Stimulated activated naive CD8-positive, alpha-beta T cell treated with anti-CD3 and anti-CD28 coated beads, Interleukin-15, Interleukin-2, amounts not matched to agents 100 ng/mL and 50 ng/mL, for 24 hours (primary cell): ENCODE results near the gene ZNF774.
"Not testable (repeated sequence)": the region's sequence is repeated elsewhere in the genome, so short reads cannot be mapped to it uniquely, and the experiment has no call there.

ENCODE experiments used
- H3K27ac Mint-ChIP-seq: one replicate; pipeline ENCODE4 v1.8.0; 2021; ENCODE audit warnings: mild to moderate bottlenecking, mixed read lengths
- H3K27me3 Mint-ChIP-seq: one replicate; pipeline ENCODE4 v1.8.0; 2021; ENCODE audit warnings: mixed read lengths
- H3K36me3 Mint-ChIP-seq: one replicate; pipeline ENCODE4 v1.8.0; 2021; ENCODE audit warnings: low read depth, mixed read lengths
- H3K4me1 Mint-ChIP-seq: one replicate; pipeline ENCODE4 v1.8.0; 2021; ENCODE audit warnings: low read depth, mixed read lengths
- H3K4me3 Mint-ChIP-seq: one replicate; pipeline ENCODE4 v1.8.0; 2021; ENCODE audit warnings: mild to moderate bottlenecking, mixed read lengths
- H3K9me3 Mint-ChIP-seq: one replicate; pipeline ENCODE4 v1.8.0; 2021; ENCODE audit warnings: mixed read lengths

Gene ZNF774

GRCh38 chr15:90394074-90394473 lies 42.0 kb downstream of the ZNF774 start:
- Mint-ChIP-seq H3K4me1 (peaks cover 78% of the 10 kb centered on the region), H3K9me3 (no peaks in the 10 kb centered on the region), H3K27ac (no peak overlapping the region), H3K27me3 (no peaks in the 10 kb centered on the region), H3K36me3 (peaks cover 55% of the 10 kb centered on the region), H3K4me3 (no peak overlapping the region)

GRCh38 chr15:90394748-90395442 lies 42.8 kb downstream of the ZNF774 start:
- Mint-ChIP-seq H3K4me3 (no peak overlapping the region), H3K36me3 (peaks cover 54% of the 10 kb centered on the region)

GRCh38 chr15:90396321-90396720 lies 44.2 kb downstream of the ZNF774 start:
- Mint-ChIP-seq H3K4me1 (peaks cover 78% of the 10 kb centered on the region), H3K36me3 (peaks cover 40% of the 10 kb centered on the region), H3K9me3 (no peaks in the 10 kb centered on the region), H3K4me3 (no peak overlapping the region), H3K27ac (no peak overlapping the region), H3K27me3 (no peaks in the 10 kb centered on the region)

More at GRCh38 chr15:90394748-90395442, 42.8 kb downstream of the ZNF774 start:
- Mint-ChIP-seq H3K4me1 (peaks cover 78% of the 10 kb centered on the region), H3K9me3 (no peaks in the 10 kb centered on the region), H3K27ac (no peak overlapping the region), H3K27me3 (no peaks in the 10 kb centered on the region)

GRCh38 chr15:90400005-90400758 lies 48.1 kb downstream of the ZNF774 start:
- Mint-ChIP-seq H3K27ac (peak overlapping the region; percentile 98), H3K27me3 (no peaks in the 10 kb centered on the region), H3K4me1 (peaks cover 78% of the 10 kb centered on the region), H3K4me3 (peak overlapping the region; percentile 78), H3K9me3 (no peaks in the 10 kb centered on the region), H3K36me3 (peaks cover 30% of the 10 kb centered on the region)

GRCh38 chr15:90400759-90401314 lies 48.8 kb downstream of the ZNF774 start:
- Mint-ChIP-seq H3K4me3 (peak overlapping the region; percentile 78), H3K9me3 (no peaks in the 10 kb centered on the region), H3K27me3 (no peaks in the 10 kb centered on the region), H3K27ac (peak overlapping the region; percentile 98), H3K4me1 (peaks cover 80% of the 10 kb centered on the region), H3K36me3 (peaks cover 28% of the 10 kb centered on the region)

GRCh38 chr15:90401495-90401894 lies 49.4 kb downstream of the ZNF774 start:
- Mint-ChIP-seq H3K27me3 (no peaks in the 10 kb centered on the region), H3K4me3 (peak overlapping the region; percentile 78), H3K36me3 (peaks cover 23% of the 10 kb centered on the region), H3K9me3 (no peaks in the 10 kb centered on the region), H3K4me1 (peaks cover 80% of the 10 kb centered on the region), H3K27ac (peak overlapping the region; percentile 98)

- peak overlapping the region; percentile 98 for H3K27ac Mint-ChIP-seq
These were observed 50.1 kb downstream of the ZNF774 start for GRCh38 chr15:90402223-90402622.

GRCh38 chr15:90402767-90403166 lies 50.7 kb downstream of the ZNF774 start:
- H3K36me3 Mint-ChIP-seq: peaks cover 23% of the 10 kb centered on the region
- no peaks in the 10 kb centered on the region for H3K9me3 Mint-ChIP-seq
- H3K27ac Mint-ChIP-seq: peak overlapping the region; percentile 98
- H3K4me3 Mint-ChIP-seq: no peak overlapping the region
- H3K4me1 Mint-ChIP-seq: peaks cover 85% of the 10 kb centered on the region
- H3K27me3 Mint-ChIP-seq: no peaks in the 10 kb centered on the region

More at GRCh38 chr15:90402223-90402622, 50.1 kb downstream of the ZNF774 start:
- no peaks in the 10 kb centered on the region for H3K9me3 Mint-ChIP-seq
- peak overlapping the region; percentile 30 for H3K4me3 Mint-ChIP-seq
- peaks cover 23% of the 10 kb centered on the region for H3K36me3 Mint-ChIP-seq
- H3K4me1 Mint-ChIP-seq: peaks cover 81% of the 10 kb centered on the region
- H3K27me3 Mint-ChIP-seq: no peaks in the 10 kb centered on the region

GRCh38 chr15:90405055-90405607 lies 53.0 kb downstream of the ZNF774 start:
- peaks cover 38% of the 10 kb centered on the region for H3K36me3 Mint-ChIP-seq
- H3K4me3 Mint-ChIP-seq: no peak overlapping the region
- peaks cover 5% of the 10 kb centered on the region for H3K9me3 Mint-ChIP-seq
- no peaks in the 10 kb centered on the region for H3K27me3 Mint-ChIP-seq
- peaks cover 92% of the 10 kb centered on the region for H3K4me1 Mint-ChIP-seq
- H3K27ac Mint-ChIP-seq: no peak overlapping the region

- Mint-ChIP-seq H3K27ac (peak overlapping the region; percentile 89), H3K27me3 (no peaks in the 10 kb centered on the region), H3K4me1 (peaks cover 87% of the 10 kb centered on the region), H3K36me3 (peaks cover 45% of the 10 kb centered on the region), H3K9me3 (peaks cover 5% of the 10 kb centered on the region), H3K4me3 (peak overlapping the region; percentile 66)
These were observed 55.3 kb downstream of the ZNF774 start for GRCh38 chr15:90407336-90407735.

GRCh38 chr15:90407871-90408317 lies 55.8 kb downstream of the ZNF774 start:
- H3K36me3 Mint-ChIP-seq: peaks cover 45% of the 10 kb centered on the region
- peak overlapping the region; percentile 89 for H3K27ac Mint-ChIP-seq

GRCh38 chr15:90408657-90409056 lies 56.6 kb downstream of the ZNF774 start:
- Mint-ChIP-seq H3K27ac (peak overlapping the region; percentile 89), H3K4me1 (peaks cover 91% of the 10 kb centered on the region), H3K4me3 (peak overlapping the region; percentile 66), H3K27me3 (no peaks in the 10 kb centered on the region), H3K36me3 (peaks cover 41% of the 10 kb centered on the region), H3K9me3 (peaks cover 5% of the 10 kb centered on the region)

More at GRCh38 chr15:90407871-90408317, 55.8 kb downstream of the ZNF774 start:
- Mint-ChIP-seq H3K9me3 (peaks cover 5% of the 10 kb centered on the region), H3K4me3 (peak overlapping the region; percentile 66), H3K27me3 (no peaks in the 10 kb centered on the region), H3K4me1 (peaks cover 88% of the 10 kb centered on the region)

- peak overlapping the region; percentile 79 for H3K27ac Mint-ChIP-seq
These were observed 57.5 kb downstream of the ZNF774 start for GRCh38 chr15:90409587-90409986.

GRCh38 chr15:90410316-90410715 lies 58.2 kb downstream of the ZNF774 start:
- not testable (repeated sequence) for H3K9me3 Mint-ChIP-seq, H3K27me3 Mint-ChIP-seq, H3K4me3 Mint-ChIP-seq, H3K27ac Mint-ChIP-seq
- Mint-ChIP-seq H3K4me1 (peaks cover 92% of the 10 kb centered on the region), H3K36me3 (peaks cover 29% of the 10 kb centered on the region)

More at GRCh38 chr15:90409587-90409986, 57.5 kb downstream of the ZNF774 start:
- H3K9me3 Mint-ChIP-seq, H3K27me3 Mint-ChIP-seq: not testable (repeated sequence)
- Mint-ChIP-seq H3K4me1 (peaks cover 91% of the 10 kb centered on the region), H3K4me3 (peak overlapping the region; percentile 49), H3K36me3 (peaks cover 34% of the 10 kb centered on the region)

- H3K36me3 Mint-ChIP-seq: peaks cover 36% of the 10 kb centered on the region
- H3K27me3 Mint-ChIP-seq: no peaks in the 10 kb centered on the region
- H3K9me3 Mint-ChIP-seq: peaks cover 5% of the 10 kb centered on the region
- peaks cover 92% of the 10 kb centered on the region for H3K4me1 Mint-ChIP-seq
- no peak overlapping the region for H3K4me3 Mint-ChIP-seq
- H3K27ac Mint-ChIP-seq: no peak overlapping the region
These were observed 59.1 kb downstream of the ZNF774 start for GRCh38 chr15:90411176-90411575.
